ENCODE results near the gene NEURL1. TPM values are rescaled to one million over a fixed set of nuclear protein-coding genes. Genes with fewer than 3 reads are reported as not detected.

NEURL1 gene
- total and polyA plus RNA-seq, 3 experiments from 2014 or later = 0.69 to 1.6 (median 1.5) TPM

DNA sequence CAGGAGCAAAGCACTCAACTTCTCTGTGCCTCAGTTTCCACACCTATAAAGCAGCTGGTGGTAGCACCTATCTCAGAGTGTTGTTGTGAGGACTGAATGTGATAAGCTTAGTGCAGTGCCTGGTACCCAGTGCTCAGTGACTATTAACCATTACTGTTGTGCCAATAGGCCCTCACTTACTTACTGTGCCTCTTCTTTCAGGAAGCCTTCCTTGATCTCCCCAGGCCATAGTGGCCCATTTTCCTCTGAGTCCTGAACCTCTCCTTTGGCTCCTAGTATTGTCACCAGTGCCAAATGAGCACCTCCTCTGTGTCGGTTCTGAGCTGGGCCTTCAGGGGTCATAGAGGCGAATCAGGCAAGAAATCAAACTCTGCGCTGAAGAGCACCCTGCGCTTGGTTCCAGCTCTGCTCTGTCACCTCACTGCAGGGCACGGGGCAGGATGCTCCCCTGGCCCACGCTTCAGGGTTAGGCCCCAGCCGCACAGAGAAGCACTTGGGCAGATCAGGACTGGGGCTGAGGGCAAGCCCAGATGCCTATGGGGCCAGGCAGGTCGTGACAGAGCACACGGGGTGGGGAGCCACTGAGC is 37.3 kb upstream of the NEURL1 start:
- Mint-ChIP-seq H3K4me1 (peaks cover 23 to 50% (median 31%) of the 10 kb centered on the region in 3 donors), H3K27me3 (no peaks in the 10 kb centered on the region), H3K9me3 (no peaks in the 10 kb centered on the region), H3K27ac (peak overlapping the region in 3 of 8 donors; percentile 27 to 72 (median 36)), H3K4me3 (peak overlapping the region in 2 of 7 donors; percentile 37 to 54), H3K36me3 (peaks cover 0 to 7% (median 0%) of the 10 kb centered on the region in 3 donors)
- no peak overlapping the region for H3K4me3 ChIP-seq (ENCODE audit: low read length)
- DNase-seq = no peak
- ChIA-PET POLR2A (no interaction called here), CTCF (interaction anchor here (2.0 kb wide), 1 partner anchor 10 kb away, joined by 5 read pairs; no protein-coding TSS in a partner anchor)
- H3K9me3 ChIP-seq (ENCODE audit: low read length) = no peaks in the 10 kb centered on the region
- no peaks in the 10 kb centered on the region for H3K27me3 ChIP-seq (ENCODE audit: insufficient read depth, low read length, poor library complexity, severe bottlenecking)
- no peaks in the 10 kb centered on the region for H3K36me3 ChIP-seq (ENCODE audit: insufficient read depth, low read length)
- H3K27ac ChIP-seq (ENCODE audit: low read depth, low read length) = no peak overlapping the region
- peaks cover 7% of the 10 kb centered on the region for H3K4me1 ChIP-seq (ENCODE audit: insufficient read depth, low read length)

DNA sequence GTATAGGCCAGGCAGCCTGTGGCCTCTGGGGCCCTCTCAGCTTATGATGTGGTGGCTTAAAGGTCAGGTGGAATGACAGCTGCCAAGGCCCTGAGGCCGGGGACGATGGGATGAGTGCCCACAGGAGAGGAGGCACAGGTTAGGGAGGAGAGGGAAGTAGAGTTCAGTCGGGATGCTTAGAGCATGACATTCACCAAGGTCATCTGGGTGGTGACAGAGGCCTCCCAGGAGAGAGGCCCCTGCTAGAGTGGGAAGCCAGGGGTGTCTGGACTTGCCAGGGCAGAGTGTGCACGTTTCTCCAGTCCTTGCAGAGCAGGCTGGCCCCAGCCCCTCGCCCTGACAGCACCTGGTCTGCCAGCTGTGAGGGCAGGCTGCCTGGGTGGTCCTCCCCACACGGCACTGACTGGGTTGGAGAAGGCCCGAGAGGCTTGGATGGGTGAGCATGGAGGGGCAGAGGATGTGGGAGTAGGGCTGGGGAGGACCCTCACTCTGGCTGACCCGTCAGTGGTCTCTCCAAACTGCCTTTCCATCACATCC is 36.3 kb upstream of the NEURL1 start:
- Histone ChIP-seq H3K36me3 (ENCODE audit: insufficient read depth, low read length) (no peaks in the 10 kb centered on the region), H3K4me3 (ENCODE audit: low read length) (no peak overlapping the region), H3K27me3 (ENCODE audit: insufficient read depth, low read length, poor library complexity, severe bottlenecking) (no peaks in the 10 kb centered on the region), H3K4me1 (ENCODE audit: insufficient read depth, low read length) (peaks cover 7% of the 10 kb centered on the region), H3K9me3 (ENCODE audit: low read length) (no peaks in the 10 kb centered on the region), H3K27ac (ENCODE audit: low read depth, low read length) (no peak overlapping the region)
- no peak overlapping the region for H3K4me3 Mint-ChIP-seq
- ChIA-PET POLR2A (no interaction called here), CTCF (interaction anchor here (1.1 kb wide), 1 partner anchor 21 kb away, joined by 3 read pairs; no protein-coding TSS in a partner anchor)
- H3K4me1 Mint-ChIP-seq = peaks cover 21 to 48% (median 29%) of the 10 kb centered on the region in 3 donors
- no peaks in the 10 kb centered on the region for H3K9me3 Mint-ChIP-seq
- no peak for DNase-seq
- peaks cover 0 to under 1% (median 0%) of the 10 kb centered on the region in 3 donors for H3K36me3 Mint-ChIP-seq
- peak overlapping the region in 4 of 8 donors; percentile 17 to 85 (median 60) for H3K27ac Mint-ChIP-seq
- H3K27me3 Mint-ChIP-seq = no peaks in the 10 kb centered on the region

DNA sequence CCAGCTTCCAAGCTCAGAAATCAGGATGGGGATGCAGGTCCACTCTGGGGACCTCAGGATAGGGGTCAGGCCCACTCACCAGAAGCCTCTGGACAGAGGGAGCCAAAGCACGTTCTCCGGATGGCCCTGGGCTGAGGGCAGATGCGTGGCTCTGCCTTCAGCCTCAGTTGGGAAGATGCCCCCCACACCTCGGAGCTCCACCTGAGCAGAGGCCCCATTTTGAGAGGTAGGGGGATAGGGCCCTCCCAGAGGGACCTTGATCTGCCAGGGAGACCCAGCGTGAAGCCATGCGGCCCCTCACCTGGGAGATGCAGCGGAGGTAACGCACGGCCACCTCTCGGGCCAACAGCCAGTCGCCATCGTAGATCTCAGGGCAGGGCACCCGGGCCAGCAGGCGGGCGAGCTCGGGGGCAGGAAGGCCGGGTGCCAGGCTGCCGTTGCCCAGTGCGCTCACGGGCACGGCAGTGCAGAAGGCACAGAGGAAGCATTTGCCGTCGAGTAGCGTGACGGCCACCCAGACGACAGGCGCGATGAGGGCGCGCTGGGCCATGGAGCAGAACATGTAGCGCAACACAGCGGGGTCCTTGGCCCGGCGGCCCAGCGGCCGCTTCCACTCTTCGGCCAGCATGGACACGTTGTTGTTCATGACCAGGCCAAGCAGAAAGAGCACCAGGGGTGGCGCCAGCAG is 35.5 kb upstream of the NEURL1 start:
- no peak overlapping the region for H3K27ac ChIP-seq (ENCODE audit: low read depth, low read length)
- Mint-ChIP-seq H3K4me1 (peaks cover 18 to 40% (median 22%) of the 10 kb centered on the region in 3 donors), H3K4me3 (no peak overlapping the region), H3K36me3 (no peaks in the 10 kb centered on the region), H3K27me3 (no peaks in the 10 kb centered on the region), H3K9me3 (peaks cover 0 to 2% (median 0%) of the 10 kb centered on the region in 5 donors), H3K27ac (peak overlapping the region in 1 of 8 donors; percentile 22)
- ChIA-PET CTCF (interaction anchor here (1.1 kb wide), 1 partner anchor 20 kb away, joined by 3 read pairs; no protein-coding TSS in a partner anchor), POLR2A (no interaction called here)
- no peaks in the 10 kb centered on the region for H3K9me3 ChIP-seq (ENCODE audit: low read length)
- DNase-seq = no peak
- H3K36me3 ChIP-seq (ENCODE audit: insufficient read depth, low read length) = no peaks in the 10 kb centered on the region
- no peak overlapping the region for H3K4me3 ChIP-seq (ENCODE audit: low read length)
- H3K27me3 ChIP-seq (ENCODE audit: insufficient read depth, low read length, poor library complexity, severe bottlenecking) = no peaks in the 10 kb centered on the region
- no peaks in the 10 kb centered on the region for H3K4me1 ChIP-seq (ENCODE audit: insufficient read depth, low read length)

DNA sequence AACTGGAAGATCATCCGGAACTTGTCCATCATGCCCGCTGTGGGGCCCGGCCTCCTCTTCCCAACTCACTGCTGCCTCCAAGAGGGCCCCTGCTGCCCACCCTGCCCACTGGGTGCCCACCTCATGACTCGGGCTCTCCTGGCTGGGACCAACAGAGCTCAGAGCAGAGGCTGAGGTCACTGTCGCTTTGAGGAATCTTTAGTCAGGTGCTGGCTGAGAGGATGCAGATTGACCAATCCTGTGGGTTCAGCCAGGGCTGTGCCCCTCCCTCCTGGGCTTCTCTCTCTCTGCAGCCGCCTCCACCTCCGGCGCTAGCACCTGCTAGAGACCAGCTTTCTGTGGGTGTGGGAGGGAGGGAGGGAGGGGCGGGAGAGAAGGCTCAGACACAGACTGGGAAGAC is 34.8 kb upstream of the NEURL1 start, which contains the start of gene CALHM1:
CALHM1 (minus strand) TSS at position 181 of the 400 bp plus-strand sequence; CDS start at position 32, 149 bp downstream.
- POLR2A ChIA-PET = interaction anchor here (1.0 kb wide), 1 partner anchor 14 kb away, joined by 5 read pairs; no protein-coding TSS in a partner anchor
- no peaks in the 10 kb centered on the region for H3K36me3 Mint-ChIP-seq

DNA sequence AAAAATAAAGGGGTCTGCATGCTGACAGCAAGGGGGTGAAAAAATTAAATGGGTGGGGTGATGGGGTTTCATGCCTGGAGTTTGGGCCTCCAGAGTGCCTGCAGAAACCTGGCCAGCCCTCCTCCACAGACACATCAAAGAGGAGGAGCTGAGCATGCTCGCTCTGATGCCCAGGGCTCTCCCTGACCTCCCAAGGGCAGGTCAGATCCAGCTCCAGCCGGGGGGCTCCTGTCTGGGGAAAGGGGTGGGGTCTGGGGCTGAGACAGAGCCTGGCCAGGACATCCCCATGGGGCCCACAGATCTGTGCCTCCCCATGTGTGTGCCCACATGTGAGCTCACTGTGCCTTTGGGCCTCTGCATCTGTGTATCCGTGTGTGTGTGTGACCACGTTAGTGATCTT is 33.9 kb upstream of the NEURL1 start:
- ChIA-PET POLR2A (interaction anchor here (0.5 to 1.0 kb wide), 3 partner anchors 13 to 111 kb away, joined by 3 to 5 read pairs (median 5); no protein-coding TSS in a partner anchor), CTCF (interaction anchor here (1.4 kb wide), 1 partner anchor 22 kb away, joined by 3 read pairs; no protein-coding TSS in a partner anchor)
- Mint-ChIP-seq H3K4me1 (peaks cover 9 to 27% (median 13%) of the 10 kb centered on the region in 3 donors), H3K9me3 (peaks cover 0 to 2% (median 0%) of the 10 kb centered on the region in 5 donors), H3K4me3 (peak overlapping the region in 5 of 7 donors; percentile 4 to 67 (median 55)), H3K27ac (peak overlapping the region in 5 of 8 donors; percentile 13 to 88 (median 68)), H3K27me3 (no peaks in the 10 kb centered on the region), H3K36me3 (no peaks in the 10 kb centered on the region)
- Histone ChIP-seq H3K4me3 (ENCODE audit: low read length) (no peak overlapping the region), H3K27ac (ENCODE audit: low read depth, low read length) (no peak overlapping the region), H3K36me3 (ENCODE audit: insufficient read depth, low read length) (no peaks in the 10 kb centered on the region), H3K27me3 (ENCODE audit: insufficient read depth, low read length, poor library complexity, severe bottlenecking) (no peaks in the 10 kb centered on the region), H3K4me1 (ENCODE audit: insufficient read depth, low read length) (no peaks in the 10 kb centered on the region), H3K9me3 (ENCODE audit: low read length) (no peaks in the 10 kb centered on the region)
- DNase-seq = no peak

More for the DNA sequence above, 34.8 kb upstream of the NEURL1 start, which contains the start of gene CALHM1:
- H3K27ac ChIP-seq (ENCODE audit: low read depth, low read length) = no peak within 1 kb of the TSS
- CTCF ChIA-PET = no interaction called here
- H3K4me1 Mint-ChIP-seq = peaks cover 12 to 34% (median 16%) of the 10 kb centered on the region in 3 donors
- no peaks in the 10 kb centered on the region for H3K27me3 ChIP-seq (ENCODE audit: insufficient read depth, low read length, poor library complexity, severe bottlenecking)
- H3K27me3 Mint-ChIP-seq = no peaks in the 10 kb centered on the region
- H3K4me3 ChIP-seq (ENCODE audit: low read length) = no peak within 1 kb of the TSS
- no peaks in the 10 kb centered on the region for H3K36me3 ChIP-seq (ENCODE audit: insufficient read depth, low read length)
- H3K27ac Mint-ChIP-seq = peak within 1 kb of the TSS in 6 of 8 donors; percentile 29 to 82 (median 70)
- H3K9me3 Mint-ChIP-seq = peaks cover 0 to 2% (median 0%) of the 10 kb centered on the region in 5 donors
- H3K4me1 ChIP-seq (ENCODE audit: insufficient read depth, low read length) = no peaks in the 10 kb centered on the region
- H3K9me3 ChIP-seq (ENCODE audit: low read length) = no peaks in the 10 kb centered on the region
- no peak for DNase-seq
- H3K4me3 Mint-ChIP-seq = peak within 1 kb of the TSS in 5 of 7 donors; percentile 4 to 67 (median 55)

DNA sequence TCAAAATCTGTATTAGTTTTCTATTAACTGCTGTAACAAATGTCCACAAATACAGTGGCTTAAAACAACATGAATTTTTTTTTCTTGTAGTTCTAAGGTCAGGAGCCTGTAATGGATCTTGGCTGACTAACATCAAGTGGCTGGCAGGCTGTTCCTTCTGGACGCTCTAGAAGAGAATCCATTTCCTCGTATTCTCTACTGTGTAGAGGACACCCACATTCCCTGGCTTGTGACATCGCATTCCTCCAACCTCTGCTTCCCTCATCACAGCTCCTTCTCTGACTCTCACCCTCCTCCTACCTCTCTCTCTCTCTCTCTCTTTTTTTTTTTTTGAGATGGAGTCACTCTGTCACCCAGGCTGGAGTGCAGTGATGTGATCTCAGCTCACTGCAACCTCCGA is 30.0 kb upstream of the NEURL1 start:
- CTCF ChIA-PET = no interaction called here
- Mint-ChIP-seq H3K36me3 (no peaks in the 10 kb centered on the region), H3K4me1 (peaks cover 17 to 35% (median 20%) of the 10 kb centered on the region in 3 donors)

DNA sequence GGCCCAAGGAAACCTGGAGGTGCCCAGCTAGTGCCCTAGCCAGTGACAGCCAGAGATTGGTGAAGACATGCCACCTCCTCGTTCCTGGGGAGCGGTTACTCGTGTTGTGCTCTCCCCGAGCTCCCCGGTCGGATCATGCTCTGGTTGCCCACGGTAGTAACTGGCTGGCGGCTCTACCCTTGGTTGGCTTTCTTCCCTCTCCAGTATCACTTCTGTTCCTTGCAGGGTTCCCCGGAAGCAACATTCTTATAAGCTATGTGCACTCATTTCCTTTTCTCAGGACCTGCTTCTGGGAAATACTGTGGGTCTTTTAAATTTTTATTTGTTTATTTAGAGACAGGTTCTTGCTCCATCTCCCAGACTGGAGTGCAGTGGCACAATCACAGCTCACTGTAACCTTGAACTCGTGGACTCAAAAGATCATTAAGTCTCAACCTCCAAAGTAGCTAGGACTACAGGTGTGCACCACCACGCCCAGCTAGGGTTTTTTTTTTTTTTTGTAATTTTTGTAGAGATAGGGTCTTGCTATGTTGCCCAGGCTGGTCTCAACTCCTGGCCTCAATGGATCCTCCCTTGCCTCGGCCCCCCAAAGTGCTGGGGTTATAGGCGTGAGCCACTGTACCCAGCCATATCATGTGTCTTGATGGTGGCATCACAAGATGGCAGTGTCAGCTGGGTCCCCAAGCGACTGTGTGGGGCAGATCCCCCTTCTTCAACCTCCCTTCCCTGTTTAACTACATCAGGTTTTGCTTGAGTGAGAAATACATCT is 27.9 kb upstream of the NEURL1 start:
- Mint-ChIP-seq H3K36me3 (no peaks in the 10 kb centered on the region), H3K9me3 (peaks cover 0 to 2% (median 0%) of the 10 kb centered on the region in 5 donors), H3K27ac (peak overlapping the region in 1 of 8 donors; percentile 81), H3K4me3 (no peak overlapping the region), H3K4me1 (peaks cover 23 to 39% (median 25%) of the 10 kb centered on the region in 3 donors), H3K27me3 (no peaks in the 10 kb centered on the region)
- no peaks in the 10 kb centered on the region for H3K36me3 ChIP-seq (ENCODE audit: insufficient read depth, low read length)
- H3K27ac ChIP-seq (ENCODE audit: low read depth, low read length) = no peak overlapping the region
- H3K4me3 ChIP-seq (ENCODE audit: low read length) = no peak overlapping the region
- ChIA-PET POLR2A (no interaction called here), CTCF (interaction anchor here (1.0 to 1.9 kb wide), 6 partner anchors 10 to 49 kb away, joined by 3 to 6 read pairs (median 4); partner anchors contain the start of gene CALHM2)
- no peak for DNase-seq
- no peaks in the 10 kb centered on the region for H3K27me3 ChIP-seq (ENCODE audit: insufficient read depth, low read length, poor library complexity, severe bottlenecking)
- H3K4me1 ChIP-seq (ENCODE audit: insufficient read depth, low read length) = peaks cover 9% of the 10 kb centered on the region
- no peaks in the 10 kb centered on the region for H3K9me3 ChIP-seq (ENCODE audit: low read length)

More for the DNA sequence above, 30.0 kb upstream of the NEURL1 start:
- H3K9me3 ChIP-seq (ENCODE audit: low read length) = no peaks in the 10 kb centered on the region
- Mint-ChIP-seq H3K27me3 (no peaks in the 10 kb centered on the region), H3K9me3 (peaks cover 0 to 2% (median 0%) of the 10 kb centered on the region in 5 donors), H3K4me3 (no peak overlapping the region), H3K27ac (peak overlapping the region in 1 of 8 donors; percentile 34)
- H3K27me3 ChIP-seq (ENCODE audit: insufficient read depth, low read length, poor library complexity, severe bottlenecking) = no peaks in the 10 kb centered on the region
- H3K27ac ChIP-seq (ENCODE audit: low read depth, low read length) = no peak overlapping the region
- H3K4me1 ChIP-seq (ENCODE audit: insufficient read depth, low read length) = no peaks in the 10 kb centered on the region
- no peak for DNase-seq
- H3K4me3 ChIP-seq (ENCODE audit: low read length) = no peak overlapping the region
- POLR2A ChIA-PET = interaction anchor here (0.7 to 1.8 kb wide), 2 partner anchors 9 to 11 kb away, joined by 3 to 4 read pairs; no protein-coding TSS in a partner anchor
- H3K36me3 ChIP-seq (ENCODE audit: insufficient read depth, low read length) = no peaks in the 10 kb centered on the region

Data from CD8-positive, alpha-beta memory T cell (primary cell).